Fibroblast of gingiva (primary cell): Measurements from ENCODE around the gene DAG1.
"Not testable (repeated sequence)": the region's sequence is repeated elsewhere in the genome, so short reads cannot be mapped to it uniquely, and the experiment has no call there.

Experiments used
- DNase-seq: peaks from one replicate; pipeline ENCODE4 v3.0.0-alpha.2; 2011; ENCODE audit warnings: low read depth

DAG1 gene

GRCh38 chr3:49470714-49471420 is 800 bp downstream of the DAG1 start:
- no peak for DNase-seq

- no peak for DNase-seq
Observed at GRCh38 chr3:49471856-49472495, 1.9 kb downstream of the DAG1 start.

- DNase-seq = no peak
Observed at GRCh38 chr3:49476563-49476962, 6.5 kb downstream of the DAG1 start.

GRCh38 chr3:49482766-49483165 is 12.7 kb downstream of the DAG1 start:
- DNase-seq = no peak

- DNase-seq = no peak
Observed at GRCh38 chr3:49484471-49484870, 14.4 kb downstream of the DAG1 start.

GRCh38 chr3:49489247-49489646 is 19.2 kb downstream of the DAG1 start:
- no peak for DNase-seq

- DNase-seq = no peak
Observed at GRCh38 chr3:49492969-49493368, 22.9 kb downstream of the DAG1 start.

GRCh38 chr3:49493901-49494300 is 23.8 kb downstream of the DAG1 start:
- DNase-seq = no peak

GRCh38 chr3:49495023-49495422 is 25.0 kb downstream of the DAG1 start:
- no peak for DNase-seq

- DNase-seq = not testable (repeated sequence)
Observed at GRCh38 chr3:49496845-49497244, 26.8 kb downstream of the DAG1 start.

- no peak for DNase-seq
Observed at GRCh38 chr3:49497606-49498005, 27.5 kb downstream of the DAG1 start.

GRCh38 chr3:49498239-49498638 is 28.2 kb downstream of the DAG1 start:
- no peak for DNase-seq

GRCh38 chr3:49498648-49499047 is 28.6 kb downstream of the DAG1 start:
- DNase-seq = no peak

GRCh38 chr3:49500205-49500731 is 30.2 kb downstream of the DAG1 start:
- no peak for DNase-seq

- DNase-seq = peak; percentile 99
Observed at GRCh38 chr3:49500732-49501609, 30.9 kb downstream of the DAG1 start.

GRCh38 chr3:49501842-49502241 is 31.8 kb downstream of the DAG1 start:
- DNase-seq = no peak

GRCh38 chr3:49506906-49507305 is 36.8 kb downstream of the DAG1 start:
- no peak for DNase-seq

GRCh38 chr3:49509028-49509561 is 39.0 kb downstream of the DAG1 start:
- no peak for DNase-seq

- no peak for DNase-seq
Observed at GRCh38 chr3:49511639-49512038, 41.6 kb downstream of the DAG1 start.

- no peak for DNase-seq
Observed at GRCh38 chr3:49512781-49513355, 42.8 kb downstream of the DAG1 start.

- DNase-seq = no peak
Observed at GRCh38 chr3:49513494-49514124, 43.5 kb downstream of the DAG1 start.

GRCh38 chr3:49518016-49518415 is 47.9 kb downstream of the DAG1 start:
- DNase-seq = no peak
